Measurements from ENCODE around the gene MRC2.
"Not testable (repeated sequence)": the region's sequence is repeated elsewhere in the genome, so short reads cannot be mapped to it uniquely, and the experiment has no call there.

The MRC2 gene

GRCh38 chr17:62675260-62675659 is 47.8 kb downstream of the MRC2 start:
- H3K4me3 ChIP-seq (ENCODE audit: low read depth, low read length): no peak overlapping the region
- no peak for DNase-seq (ENCODE audit: low read depth)

GRCh38 chr17:62675701-62676100 is 48.2 kb downstream of the MRC2 start:
- H3K4me3 ChIP-seq (ENCODE audit: low read depth, low read length): no peak overlapping the region
- no peak for DNase-seq (ENCODE audit: low read depth)

GRCh38 chr17:62676231-62676943 is 48.9 kb downstream of the MRC2 start:
- no peak for DNase-seq (ENCODE audit: low read depth)
- no peak overlapping the region for H3K4me3 ChIP-seq (ENCODE audit: low read depth, low read length)

GRCh38 chr17:62676952-62677596 is 49.6 kb downstream of the MRC2 start:
- H3K4me3 ChIP-seq (ENCODE audit: low read depth, low read length): no peak overlapping the region
- no peak for DNase-seq (ENCODE audit: low read depth)

GRCh38 chr17:62678214-62678919 is 50.9 kb downstream of the MRC2 start:
- DNase-seq (ENCODE audit: low read depth): no peak
- H3K4me3 ChIP-seq (ENCODE audit: low read depth, low read length): no peak overlapping the region

GRCh38 chr17:62679866-62680377 is 52.5 kb downstream of the MRC2 start:
- no peak for DNase-seq (ENCODE audit: low read depth)
- no peak overlapping the region for H3K4me3 ChIP-seq (ENCODE audit: low read depth, low read length)

GRCh38 chr17:62680541-62681052 is 53.1 kb downstream of the MRC2 start:
- no peak overlapping the region for H3K4me3 ChIP-seq (ENCODE audit: low read depth, low read length)
- no peak for DNase-seq (ENCODE audit: low read depth)

GRCh38 chr17:62681061-62681938 is 53.8 kb downstream of the MRC2 start:
- no peak for DNase-seq (ENCODE audit: low read depth)
- no peak overlapping the region for H3K4me3 ChIP-seq (ENCODE audit: low read depth, low read length)

- no peak overlapping the region for H3K4me3 ChIP-seq (ENCODE audit: low read depth, low read length)
- DNase-seq (ENCODE audit: low read depth): no peak
These were observed 54.5 kb downstream of the MRC2 start for GRCh38 chr17:62681939-62682381.

- H3K4me3 ChIP-seq (ENCODE audit: low read depth, low read length): no peak overlapping the region
- DNase-seq (ENCODE audit: low read depth): no peak
These were observed 56.7 kb downstream of the MRC2 start for GRCh38 chr17:62684179-62684578.

GRCh38 chr17:62687997-62688396 is 60.5 kb downstream of the MRC2 start:
- no peak overlapping the region for H3K4me3 ChIP-seq (ENCODE audit: low read depth, low read length)
- no peak for DNase-seq (ENCODE audit: low read depth)

- no peak for DNase-seq (ENCODE audit: low read depth)
- no peak overlapping the region for H3K4me3 ChIP-seq (ENCODE audit: low read depth, low read length)
These were observed 61.1 kb downstream of the MRC2 start for GRCh38 chr17:62688398-62689160.

GRCh38 chr17:62689441-62690167 is 62.1 kb downstream of the MRC2 start:
- no peak overlapping the region for H3K4me3 ChIP-seq (ENCODE audit: low read depth, low read length)
- DNase-seq (ENCODE audit: low read depth): no peak

GRCh38 chr17:62690168-62690897 is 62.9 kb downstream of the MRC2 start:
- H3K4me3 ChIP-seq (ENCODE audit: low read depth, low read length): no peak overlapping the region
- no peak for DNase-seq (ENCODE audit: low read depth)

- not testable (repeated sequence) for DNase-seq (ENCODE audit: low read depth); H3K4me3 ChIP-seq (ENCODE audit: low read depth, low read length)
These were observed 64.1 kb downstream of the MRC2 start for GRCh38 chr17:62691589-62691915.

GRCh38 chr17:62692159-62692651 is 64.7 kb downstream of the MRC2 start:
- DNase-seq (ENCODE audit: low read depth): no peak
- H3K4me3 ChIP-seq (ENCODE audit: low read depth, low read length): no peak overlapping the region

- no peak overlapping the region for H3K4me3 ChIP-seq (ENCODE audit: low read depth, low read length)
- DNase-seq (ENCODE audit: low read depth): no peak
These were observed 65.4 kb downstream of the MRC2 start for GRCh38 chr17:62692721-62693431.

Measured in skeletal muscle cell (primary cell).